HTERT RPE-1 (cell line): ENCODE measurements around the gene PLK5.

Experiments
- in situ Hi-C: fragments of 300-500 bp; cut with MboI; formaldehyde crosslinking; loops from 4 replicates; pipeline ENCODE4 v1.14.3; 2020; ENCODE audit warnings: low sequenced_read_pairs

PLK5 gene

GRCh38 chr19:1554968-1555367, 31.1 kb downstream of the PLK5 start:
- in situ Hi-C loops, result no loop called here

DNA sequence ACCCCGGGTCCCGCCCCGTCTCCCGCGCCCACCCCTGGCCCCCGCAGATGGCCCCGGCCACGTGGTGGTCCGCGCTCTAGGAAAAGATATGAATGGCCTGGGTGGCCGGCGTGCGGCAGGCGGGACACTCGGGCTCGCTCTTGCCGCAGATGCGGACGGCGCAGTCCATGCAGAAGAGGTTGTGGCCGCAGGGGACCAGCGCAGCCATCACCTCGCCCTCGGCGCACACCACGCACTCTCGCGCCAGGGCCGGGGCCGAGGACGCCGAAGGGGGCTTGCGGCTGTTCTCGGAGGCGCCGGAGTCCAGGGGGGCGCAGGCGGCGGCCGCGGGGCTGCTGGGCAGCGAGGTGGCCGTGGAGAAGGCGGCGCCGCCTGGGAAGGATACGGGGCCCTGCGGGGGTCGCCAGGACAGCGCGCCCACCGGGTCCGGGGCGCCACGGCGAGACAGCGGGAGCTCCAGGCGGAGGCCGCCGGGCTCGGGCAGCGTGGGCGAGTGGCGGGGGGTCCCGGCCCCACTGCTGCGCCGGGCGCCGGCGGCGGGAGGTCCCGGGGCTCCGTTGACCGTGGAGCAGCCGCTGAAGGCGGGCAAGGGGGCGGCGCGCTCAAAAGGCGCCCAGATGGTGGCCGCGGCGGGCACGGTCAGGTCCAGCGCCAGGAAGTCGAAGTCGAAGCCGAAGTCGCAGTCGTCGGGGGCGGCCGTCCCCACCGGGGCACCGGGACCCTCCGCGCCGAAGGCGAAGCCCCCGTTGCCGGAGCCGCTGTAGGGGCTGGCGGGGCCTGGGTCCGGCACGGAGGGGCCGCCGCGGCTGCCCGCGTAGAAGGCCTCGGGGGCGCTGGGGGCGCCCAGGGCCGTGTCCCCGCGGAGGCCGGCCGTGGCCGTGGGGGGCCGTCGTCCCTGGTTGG, 31.9 kb downstream of the PLK5 start:
- in situ Hi-C loops, result no loop called here

GRCh38 chr19:1556390-1557070, 32.7 kb downstream of the PLK5 start:
- in situ Hi-C loops, result no loop called here

- in situ Hi-C loops, result no loop called here
Measured at GRCh38 chr19:1558552-1558951, 34.7 kb downstream of the PLK5 start.

DNA sequence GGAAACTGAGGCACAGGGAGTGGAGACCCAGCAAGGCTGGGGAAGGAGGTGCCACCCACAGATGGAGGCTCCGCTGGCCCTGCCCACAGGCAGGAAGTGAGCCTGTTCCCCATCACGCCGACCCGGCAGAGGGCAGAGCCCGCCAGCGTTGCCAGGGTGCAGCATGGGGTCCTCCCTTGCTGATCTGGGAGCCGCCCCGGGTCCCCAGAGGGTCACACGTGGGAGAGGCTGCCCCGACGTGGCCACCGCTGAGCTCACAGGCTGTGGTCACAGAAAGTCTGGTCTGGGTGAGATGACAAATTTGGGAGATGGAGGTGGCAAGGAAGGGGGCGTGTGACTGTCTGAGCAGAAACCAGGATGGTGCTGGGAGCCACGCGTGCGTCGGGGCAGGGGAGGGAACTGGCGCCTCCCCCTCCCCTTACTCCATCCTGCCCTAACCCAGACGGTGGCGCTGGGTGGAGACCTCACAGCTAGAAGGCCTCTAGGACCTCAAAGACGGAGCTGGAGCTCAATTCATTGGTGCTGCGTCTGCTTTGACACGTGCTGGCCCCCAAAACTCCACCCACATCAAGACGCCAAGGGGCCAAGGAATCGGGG, 36.5 kb downstream of the PLK5 start:
- in situ Hi-C loops, result no loop called here

GRCh38 chr19:1561236-1561842, 37.5 kb downstream of the PLK5 start:
- in situ Hi-C loops, result no loop called here

- in situ Hi-C loops, result no loop called here
Measured at GRCh38 chr19:1563251-1563650, 39.4 kb downstream of the PLK5 start.

DNA sequence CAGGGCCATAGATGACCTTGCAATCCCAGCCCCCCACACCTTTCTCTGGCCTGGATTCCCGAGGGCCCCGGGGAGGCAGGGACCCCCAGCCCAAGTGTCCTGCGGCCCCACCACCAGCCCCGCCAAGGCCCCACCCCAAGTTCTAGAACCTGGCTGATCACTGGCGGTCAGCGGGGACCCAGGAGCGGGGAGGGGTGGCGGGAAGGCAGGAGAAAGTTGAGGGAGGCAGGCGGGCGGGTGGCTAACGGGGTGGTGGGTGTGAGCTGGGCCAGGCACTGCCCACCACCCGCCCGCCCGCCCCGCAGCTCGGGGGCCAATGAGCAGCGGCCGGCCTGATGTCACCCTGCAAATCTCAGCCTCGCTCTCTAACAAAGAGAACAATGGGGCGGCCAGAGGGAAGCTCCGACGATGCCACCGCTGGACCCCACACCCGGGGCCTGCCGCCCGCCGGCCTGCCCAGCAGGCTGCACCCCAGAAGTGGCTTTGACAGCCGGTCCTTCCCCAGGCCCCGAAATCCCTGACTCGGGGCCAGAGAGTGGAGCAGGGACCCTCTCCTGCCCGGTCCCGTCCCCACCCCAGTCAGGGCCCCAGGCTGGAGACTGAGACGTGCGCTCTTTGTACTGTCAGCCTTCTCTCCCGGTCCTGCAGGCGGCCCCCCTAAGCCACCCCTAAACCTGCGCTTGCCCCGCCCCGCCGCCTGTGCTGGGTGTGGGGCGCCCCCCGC, 42.7 kb downstream of the PLK5 start:
- in situ Hi-C loops, result no loop called here

GRCh38 chr19:1567116-1567847, 43.4 kb downstream of the PLK5 start:
- in situ Hi-C loops, result no loop called here

DNA sequence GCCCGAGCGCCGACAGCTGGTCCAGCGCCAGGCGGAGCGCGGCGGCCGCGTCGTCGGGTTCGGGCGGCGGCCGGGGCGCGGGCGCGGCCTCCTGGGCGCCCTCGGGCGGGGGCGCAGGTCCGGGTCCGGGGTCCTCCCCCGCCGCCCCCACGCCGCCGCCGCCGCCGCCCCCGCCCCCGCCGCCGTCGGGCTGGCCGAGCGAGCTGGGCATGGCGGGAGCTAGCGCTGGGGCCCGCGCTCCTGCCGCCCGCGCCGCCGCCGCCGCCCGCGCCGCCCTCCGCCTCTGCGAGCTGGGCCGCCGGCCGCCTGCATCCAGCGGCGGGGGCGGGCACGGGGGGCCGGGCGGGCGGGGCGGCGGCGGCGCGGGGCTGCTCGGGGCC, 44.0 kb downstream of the PLK5 start:
- in situ Hi-C loops, result no loop called here

GRCh38 chr19:1568320-1569019, 44.6 kb downstream of the PLK5 start, which contains the start of gene MEX3D:
Gene MEX3D, minus strand, starts transcription at chr19:1568325. Its CDS starts 267 bp downstream, at chr19:1568058.
- in situ Hi-C loops, result no loop called here

DNA sequence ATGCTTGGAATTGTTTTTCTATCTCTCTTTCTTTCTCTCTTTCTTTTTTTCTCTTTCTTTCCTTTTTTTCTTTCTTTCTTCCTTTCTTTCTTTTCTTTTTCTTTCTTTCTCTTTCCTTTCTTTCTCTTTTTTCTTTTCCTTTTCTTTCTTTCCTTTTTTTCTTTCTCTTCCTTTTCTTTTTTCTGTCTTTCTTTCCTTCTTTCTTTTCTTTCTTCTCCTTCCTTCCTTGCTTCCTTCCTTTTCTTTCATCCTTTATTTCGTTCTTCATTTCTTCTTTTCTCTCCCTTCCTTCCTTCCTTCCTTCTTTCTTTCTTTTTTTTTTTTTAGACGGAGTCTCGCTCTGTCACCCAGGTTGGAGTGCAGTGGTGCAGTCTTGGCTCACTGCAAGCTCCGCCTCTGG, 46.1 kb downstream of the PLK5 start:
- in situ Hi-C loops, result no loop called here

- in situ Hi-C loops, result no loop called here
Measured at GRCh38 chr19:1570836-1571235, 47.0 kb downstream of the PLK5 start.

DNA sequence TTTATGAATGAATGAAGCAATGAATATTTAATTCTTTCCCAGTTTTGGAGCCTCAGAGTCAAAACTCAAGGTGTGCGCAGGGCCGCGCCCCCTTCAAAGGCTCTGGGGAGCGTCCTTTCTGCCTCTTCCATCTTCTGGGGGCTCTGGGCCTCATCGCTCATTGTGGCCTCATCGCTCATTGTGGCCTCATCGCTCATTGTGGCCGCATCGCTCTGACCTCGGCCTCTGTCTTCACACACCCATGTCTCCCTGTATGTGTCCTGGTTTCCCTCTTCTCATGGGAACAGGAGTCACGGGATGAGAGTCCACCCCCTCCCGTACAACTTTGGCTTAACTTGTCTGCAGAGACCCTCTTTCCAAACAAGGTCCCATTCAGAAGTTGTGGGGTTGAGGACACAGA, 47.5 kb downstream of the PLK5 start:
- in situ Hi-C loops, result no loop called here

DNA sequence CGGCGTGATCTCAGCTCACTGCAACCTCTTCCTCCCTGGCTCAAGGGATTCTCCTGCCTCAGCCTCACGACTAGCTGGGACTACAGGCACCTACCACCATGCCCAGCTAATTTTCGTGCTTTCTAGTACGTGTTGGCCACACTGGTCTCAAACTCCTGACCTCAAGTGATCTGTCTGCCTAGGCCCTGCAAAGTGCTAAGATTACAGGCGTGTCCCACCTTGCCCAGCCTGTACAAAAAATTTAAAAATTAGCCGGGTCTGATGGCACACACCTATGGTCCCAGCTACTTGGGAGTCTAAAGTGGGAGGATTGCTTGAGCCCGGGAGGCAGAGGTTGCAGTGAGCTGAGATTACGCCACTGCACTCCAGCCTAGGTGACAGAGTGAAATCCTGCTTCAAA, 48.9 kb downstream of the PLK5 start:
- in situ Hi-C loops, result no loop called here

DNA sequence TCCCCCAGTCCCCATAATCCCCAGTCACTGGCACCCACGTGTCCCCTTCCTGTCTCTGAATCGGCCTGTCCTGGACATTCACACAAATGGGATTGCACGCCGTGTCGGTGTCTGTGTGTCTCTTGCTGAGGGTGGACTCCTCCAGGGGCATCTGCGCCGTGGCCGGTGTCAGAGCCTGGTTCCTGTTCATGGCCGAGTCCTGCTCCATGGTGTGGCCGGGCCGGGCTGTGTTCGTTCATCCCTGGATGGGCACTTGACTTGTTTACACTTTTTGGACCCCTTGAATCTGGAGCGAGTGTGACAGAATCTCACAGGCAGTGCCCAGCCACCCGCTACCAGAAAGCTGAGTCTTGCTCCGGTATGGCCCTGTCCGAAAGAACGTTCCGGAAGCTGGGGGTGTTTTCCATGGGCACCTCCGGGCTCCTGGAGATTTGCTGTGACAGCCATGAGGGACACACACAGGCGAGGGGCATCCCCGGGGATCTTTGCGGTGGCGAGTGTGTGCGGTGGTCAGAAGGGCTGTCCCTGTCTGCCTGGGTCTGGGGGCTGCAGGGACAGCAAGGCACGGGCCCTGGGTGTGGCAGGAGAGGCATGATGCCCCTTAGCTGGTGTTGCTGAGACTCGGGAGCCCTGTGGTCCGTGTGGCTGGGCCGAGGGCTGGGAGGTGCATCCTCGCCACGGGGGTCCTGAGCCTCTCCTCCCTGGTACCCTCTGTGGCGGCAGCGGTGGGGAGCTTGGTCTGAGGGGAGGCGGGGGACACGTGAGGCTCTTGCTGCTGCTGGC, 50.7 kb downstream of the PLK5 start:
- in situ Hi-C loops, result no loop called here

- in situ Hi-C loops, result no loop called here
Measured at GRCh38 chr19:1575323-1576241, 51.7 kb downstream of the PLK5 start.
